AG09309 (cell line): ENCODE measurements around the gene ABLIM2.

Source experiments
- DNase-seq: peaks from one replicate; pipeline ENCODE4 v3.0.0-alpha.2; 2010; ENCODE audit warnings: low read depth
- H3K4me3 ChIP-seq: 2 replicates; pipeline ENCODE4 v1.5.1; 2011; ENCODE audit warnings: mild to moderate bottlenecking, low read depth, low read length, moderate library complexity; ENCODE audit not compliant: control insufficient read depth
- TF ChIP-seq, protein P1 (sequence below): IDR thresholded peaks from 2 replicates; pipeline ENCODE4 v1.5.1; 2011; ENCODE audit warnings: mild to moderate bottlenecking, low read depth, low read length, inconsistent platforms; ENCODE audit not compliant: insufficient read depth, control insufficient read depth; ENCODE audit errors: missing control alignments

The ABLIM2 gene

GRCh38 chr4:8118035-8118434 lies 40.6 kb downstream of the ABLIM2 start:
- DNase-seq: no peak
- no peak overlapping the region for H3K4me3 ChIP-seq
- TF ChIP-seq, protein P1, sequence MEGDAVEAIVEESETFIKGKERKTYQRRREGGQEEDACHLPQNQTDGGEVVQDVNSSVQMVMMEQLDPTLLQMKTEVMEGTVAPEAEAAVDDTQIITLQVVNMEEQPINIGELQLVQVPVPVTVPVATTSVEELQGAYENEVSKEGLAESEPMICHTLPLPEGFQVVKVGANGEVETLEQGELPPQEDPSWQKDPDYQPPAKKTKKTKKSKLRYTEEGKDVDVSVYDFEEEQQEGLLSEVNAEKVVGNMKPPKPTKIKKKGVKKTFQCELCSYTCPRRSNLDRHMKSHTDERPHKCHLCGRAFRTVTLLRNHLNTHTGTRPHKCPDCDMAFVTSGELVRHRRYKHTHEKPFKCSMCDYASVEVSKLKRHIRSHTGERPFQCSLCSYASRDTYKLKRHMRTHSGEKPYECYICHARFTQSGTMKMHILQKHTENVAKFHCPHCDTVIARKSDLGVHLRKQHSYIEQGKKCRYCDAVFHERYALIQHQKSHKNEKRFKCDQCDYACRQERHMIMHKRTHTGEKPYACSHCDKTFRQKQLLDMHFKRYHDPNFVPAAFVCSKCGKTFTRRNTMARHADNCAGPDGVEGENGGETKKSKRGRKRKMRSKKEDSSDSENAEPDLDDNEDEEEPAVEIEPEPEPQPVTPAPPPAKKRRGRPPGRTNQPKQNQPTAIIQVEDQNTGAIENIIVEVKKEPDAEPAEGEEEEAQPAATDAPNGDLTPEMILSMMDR: no peak

- TF ChIP-seq, protein P1: no peak
- H3K4me3 ChIP-seq: no peak overlapping the region
- no peak for DNase-seq
Observed at GRCh38 chr4:8117278-8117682, 41.3 kb downstream of the ABLIM2 start.

GRCh38 chr4:8115916-8116315 lies 42.7 kb downstream of the ABLIM2 start:
- no peak for DNase-seq
- TF ChIP-seq, protein P1: no peak
- no peak overlapping the region for H3K4me3 ChIP-seq

DNA sequence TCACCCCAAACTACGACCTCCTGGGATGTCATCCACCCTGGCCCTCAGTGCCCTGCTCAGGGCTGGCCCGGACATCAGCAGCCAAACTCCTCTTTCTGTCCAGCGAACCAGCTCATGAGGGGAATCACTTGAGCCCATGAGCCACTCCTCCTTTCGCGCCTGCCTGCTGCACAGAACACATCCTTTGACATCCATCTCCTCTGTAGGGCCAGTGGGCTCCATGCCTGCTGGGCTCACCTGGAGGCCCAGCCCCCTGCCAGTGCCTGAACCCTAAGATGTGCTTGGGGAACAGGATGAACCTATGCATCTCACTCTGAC lies 43.5 kb downstream of the ABLIM2 start:
- H3K4me3 ChIP-seq: no peak overlapping the region
- no peak for DNase-seq
- TF ChIP-seq, protein P1: no peak

GRCh38 chr4:8114456-8115202 lies 44.0 kb downstream of the ABLIM2 start:
- no peak overlapping the region for H3K4me3 ChIP-seq
- no peak for DNase-seq
- TF ChIP-seq, protein P1: no peak

DNA sequence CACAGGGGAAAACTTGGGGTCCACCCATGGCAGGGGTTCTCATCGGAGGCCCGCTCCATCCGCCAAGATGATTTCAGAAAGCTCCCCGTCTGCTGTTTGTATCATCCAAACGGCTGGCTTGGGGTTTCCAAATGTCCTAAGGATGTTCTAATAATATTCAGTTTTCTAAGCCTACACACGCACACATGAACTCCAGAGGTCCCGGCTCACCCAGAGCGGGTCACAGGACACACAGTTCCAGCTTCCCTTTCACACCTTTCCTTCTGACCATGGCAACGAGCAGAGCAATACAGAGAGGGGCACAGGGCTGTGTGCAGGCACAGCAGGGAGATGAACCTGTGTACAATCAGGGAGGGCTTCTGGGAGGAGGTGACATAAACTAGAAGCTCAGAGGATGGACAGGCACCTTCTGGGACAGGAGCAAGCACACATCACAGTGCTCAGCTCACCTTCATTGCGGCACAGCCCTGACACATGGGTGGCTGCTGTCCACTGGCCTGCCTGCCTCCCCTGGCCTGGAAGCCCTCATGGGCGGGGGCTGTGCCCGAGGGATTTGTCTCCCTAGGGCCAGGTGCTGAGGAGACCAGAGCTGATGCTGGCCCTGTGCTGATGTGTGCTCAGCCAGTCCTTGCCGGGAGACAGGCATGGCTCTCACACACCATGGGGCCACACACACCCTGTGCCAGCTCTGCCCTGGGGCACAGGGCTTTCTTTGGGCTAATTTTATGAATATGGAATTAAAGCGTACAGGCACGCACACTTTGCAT lies 44.8 kb downstream of the ABLIM2 start:
- H3K4me3 ChIP-seq: no peak overlapping the region
- no peak for DNase-seq
- TF ChIP-seq, protein P1: no peak
